ENCODE measurements around the gene TEPSIN. TPM values are rescaled to one million over a fixed set of nuclear protein-coding genes. Genes with fewer than 3 reads are reported as not detected.

The TEPSIN gene
- total and polyA plus RNA-seq, 2 of the 13 experiments (the other 11 are each of a cell fraction or from before 2014, with no cell fraction given) = 16.1 to 18.8 TPM

- TF ChIP-seq SP1 (IDR thresholded peaks at IDR 0.05) (no peak), SP1 (CRISPR knock-in tag; IDR thresholded peaks at IDR 0.05) (no peak), HOXA3 (CRISPR knock-in tag; IDR thresholded peaks at IDR 0.05) (no peak; the same call in 1 of the 2 replicates), ZFP36L1 (CRISPR knock-in tag; IDR thresholded peaks at IDR 0.05) (no peak), RNF219 (CRISPR knock-in tag; IDR thresholded peaks at IDR 0.05) (no peak), HDAC1 (CRISPR knock-in tag; IDR thresholded peaks at IDR 0.05) (0 out of 2 replicates have a peak, but pooled peaks have one; percentile 22), ZNF251 (CRISPR knock-in tag; IDR thresholded peaks at IDR 0.05) (0 out of 2 replicates have a peak, but pooled peaks have one; percentile 39), ZNF710 (CRISPR knock-in tag; IDR thresholded peaks at IDR 0.05; ENCODE audit: borderline replicate concordance) (no peak), ZNF687 (CRISPR knock-in tag; IDR thresholded peaks at IDR 0.05) (peak; percentile 65), KLF6 (CRISPR knock-in tag; IDR thresholded peaks at IDR 0.05) (no peak), ZNF230 (CRISPR knock-in tag; IDR thresholded peaks at IDR 0.05) (peak; percentile 53; the same call in 1 of the 2 replicates), LBX2 (CRISPR knock-in tag; IDR thresholded peaks at IDR 0.05; ENCODE audit: borderline replicate concordance) (no peak), ZNF468 (CRISPR knock-in tag; IDR thresholded peaks at IDR 0.05) (no peak)
- TF ChIP-seq, protein P1, sequence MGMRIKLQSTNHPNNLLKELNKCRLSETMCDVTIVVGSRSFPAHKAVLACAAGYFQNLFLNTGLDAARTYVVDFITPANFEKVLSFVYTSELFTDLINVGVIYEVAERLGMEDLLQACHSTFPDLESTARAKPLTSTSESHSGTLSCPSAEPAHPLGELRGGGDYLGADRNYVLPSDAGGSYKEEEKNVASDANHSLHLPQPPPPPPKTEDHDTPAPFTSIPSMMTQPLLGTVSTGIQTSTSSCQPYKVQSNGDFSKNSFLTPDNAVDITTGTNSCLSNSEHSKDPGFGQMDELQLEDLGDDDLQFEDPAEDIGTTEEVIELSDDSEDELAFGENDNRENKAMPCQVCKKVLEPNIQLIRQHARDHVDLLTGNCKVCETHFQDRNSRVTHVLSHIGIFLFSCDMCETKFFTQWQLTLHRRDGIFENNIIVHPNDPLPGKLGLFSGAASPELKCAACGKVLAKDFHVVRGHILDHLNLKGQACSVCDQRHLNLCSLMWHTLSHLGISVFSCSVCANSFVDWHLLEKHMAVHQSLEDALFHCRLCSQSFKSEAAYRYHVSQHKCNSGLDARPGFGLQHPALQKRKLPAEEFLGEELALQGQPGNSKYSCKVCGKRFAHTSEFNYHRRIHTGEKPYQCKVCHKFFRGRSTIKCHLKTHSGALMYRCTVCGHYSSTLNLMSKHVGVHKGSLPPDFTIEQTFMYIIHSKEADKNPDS (CRISPR knock-in tag; IDR thresholded peaks at IDR 0.05) = no peak
- TF ChIP-seq, protein P2, sequence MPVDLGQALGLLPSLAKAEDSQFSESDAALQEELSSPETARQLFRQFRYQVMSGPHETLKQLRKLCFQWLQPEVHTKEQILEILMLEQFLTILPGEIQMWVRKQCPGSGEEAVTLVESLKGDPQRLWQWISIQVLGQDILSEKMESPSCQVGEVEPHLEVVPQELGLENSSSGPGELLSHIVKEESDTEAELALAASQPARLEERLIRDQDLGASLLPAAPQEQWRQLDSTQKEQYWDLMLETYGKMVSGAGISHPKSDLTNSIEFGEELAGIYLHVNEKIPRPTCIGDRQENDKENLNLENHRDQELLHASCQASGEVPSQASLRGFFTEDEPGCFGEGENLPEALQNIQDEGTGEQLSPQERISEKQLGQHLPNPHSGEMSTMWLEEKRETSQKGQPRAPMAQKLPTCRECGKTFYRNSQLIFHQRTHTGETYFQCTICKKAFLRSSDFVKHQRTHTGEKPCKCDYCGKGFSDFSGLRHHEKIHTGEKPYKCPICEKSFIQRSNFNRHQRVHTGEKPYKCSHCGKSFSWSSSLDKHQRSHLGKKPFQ (CRISPR knock-in tag; IDR thresholded peaks at IDR 0.05; ENCODE audit: insufficient replicate concordance) = no peak
Observed at GRCh38 chr17:81241648-81242420, 3.0 kb upstream of the TEPSIN start (continued).
